HG02852 (cell line): ENCODE data around the gene PPP6R3.

ENCODE experiments used
- ATAC-seq: cut with Tn5 transposase; IDR thresholded peaks from one replicate; pipeline ENCODE4 v1.9.1; 2021; ENCODE audit warnings: mild to moderate bottlenecking, moderate library complexity; ENCODE audit not compliant: unreplicated experiment

Gene PPP6R3

GRCh38 chr11:68551223-68551622, 90.7 kb downstream of the PPP6R3 start:
- no peak for ATAC-seq

GRCh38 chr11:68551777-68552176, 91.2 kb downstream of the PPP6R3 start:
- no peak for ATAC-seq

- no peak for ATAC-seq
Measured at GRCh38 chr11:68552542-68552941, 92.0 kb downstream of the PPP6R3 start.

GRCh38 chr11:68560216-68560615, 99.7 kb downstream of the PPP6R3 start:
- ATAC-seq = no peak

GRCh38 chr11:68563454-68563853, 102.9 kb downstream of the PPP6R3 start:
- ATAC-seq = no peak

- no peak for ATAC-seq
Measured at GRCh38 chr11:68564261-68564660, 103.7 kb downstream of the PPP6R3 start.

- no peak for ATAC-seq
Measured at GRCh38 chr11:68565768-68566167, 105.2 kb downstream of the PPP6R3 start.

- no peak for ATAC-seq
Measured at GRCh38 chr11:68567553-68567952, 107.0 kb downstream of the PPP6R3 start.

- ATAC-seq = no peak
Measured at GRCh38 chr11:68569357-68569756, 108.8 kb downstream of the PPP6R3 start.

- ATAC-seq = no peak
Measured at GRCh38 chr11:68570691-68571090, 110.1 kb downstream of the PPP6R3 start.

- ATAC-seq = no peak
Measured at GRCh38 chr11:68574308-68574707, 113.8 kb downstream of the PPP6R3 start.

GRCh38 chr11:68575025-68575665, 114.6 kb downstream of the PPP6R3 start:
- ATAC-seq = no peak

GRCh38 chr11:68579455-68579854, 118.9 kb downstream of the PPP6R3 start:
- ATAC-seq = no peak

GRCh38 chr11:68581439-68581838, 120.9 kb downstream of the PPP6R3 start:
- ATAC-seq = no peak

GRCh38 chr11:68581901-68582300, 121.3 kb downstream of the PPP6R3 start:
- no peak for ATAC-seq

- no peak for ATAC-seq
Measured at GRCh38 chr11:68582416-68583040, 122.0 kb downstream of the PPP6R3 start.

GRCh38 chr11:68583041-68583446, 122.5 kb downstream of the PPP6R3 start:
- ATAC-seq = no peak

- ATAC-seq = no peak
Measured at GRCh38 chr11:68584097-68584496, 123.5 kb downstream of the PPP6R3 start.

- ATAC-seq = no peak
Measured at GRCh38 chr11:68584991-68585524, 124.5 kb downstream of the PPP6R3 start.

- no peak for ATAC-seq
Measured at GRCh38 chr11:68589547-68590216, 129.1 kb downstream of the PPP6R3 start.

GRCh38 chr11:68591719-68592118, 131.2 kb downstream of the PPP6R3 start:
- ATAC-seq = no peak

GRCh38 chr11:68593441-68593840, 132.9 kb downstream of the PPP6R3 start:
- ATAC-seq = no peak
